Upper lobe of right lung (tissue), 1 donor: ENCODE measurements around the gene FAR1. TPM values are rescaled to one million over a fixed set of nuclear protein-coding genes. Genes with fewer than 3 reads are reported as not detected.

Experiments
- ATAC-seq: fragments of 200-7000 bp; cut with Tn5 transposase; one replicate; pipeline ENCODE4 v1.9.1; 2020; ENCODE audit warnings: mild to moderate bottlenecking, moderate library complexity
- DNase-seq: peaks from one replicate; pipeline ENCODE4 v3.0.0-alpha.2; 2020
- H3K27ac ChIP-seq: fragments of 200-600 bp; one replicate; pipeline ENCODE4 v1.8.0; 2022
- H3K27me3 ChIP-seq: fragments of 200-600 bp; one replicate; pipeline ENCODE4 v1.8.0; 2022; ENCODE audit warnings: mild to moderate bottlenecking
- H3K36me3 ChIP-seq: fragments of 200-600 bp; one replicate; pipeline ENCODE4 v1.8.0; 2022
- H3K4me1 ChIP-seq: fragments of 200-600 bp; one replicate; pipeline ENCODE4 v1.8.0; 2022
- H3K4me3 ChIP-seq: fragments of 200-600 bp; one replicate; pipeline ENCODE4 v1.8.0; 2022; ENCODE audit warnings: mild to moderate bottlenecking
- H3K9me3 ChIP-seq: fragments of 200-600 bp; one replicate; pipeline ENCODE4 v1.8.0; 2022
- CTCF ChIP-seq: fragments of 200-600 bp; IDR thresholded peaks from one replicate; pipeline ENCODE4 v1.8.0; 2022; ENCODE audit warnings: antibody characterized with exemption
- intact Hi-C: fragments of 100-400 bp; cut with DNase I; formaldehyde crosslinking; loops from one replicate; pipeline ENCODE4 v1.11.0; 2022
- total RNA-seq: library from RNA; stranded (reverse); fragmentation: NEBNext Ultra II Directional; extraction: Animal tissue kit (Norgen Biotek cat#: 25700); gene quantifications from one replicate; pipeline ENCODE4 v1.2.1, GENCODE V29; 2021
- donor health status: DM: no; HTN: yes; CAD: no; lungs with severe emphysema.

Gene FAR1
- total RNA-seq, 1 donor from 2014 or later: 59.7 TPM

GRCh38 chr11:13718394-13718793 is 49.9 kb downstream of the FAR1 start:
- no peak for TF ChIP-seq CTCF
- Histone ChIP-seq H3K27me3 (no peaks in the 10 kb centered on the region), H3K36me3 (peaks cover 58% of the 10 kb centered on the region), H3K9me3 (no peaks in the 10 kb centered on the region), H3K4me3 (no peak overlapping the region), H3K27ac (no peak overlapping the region), H3K4me1 (no peaks in the 10 kb centered on the region)
- DNase-seq (no peak), ATAC-seq (no peak)
- intact Hi-C loops: no loop called here

GRCh38 chr11:13720940-13721339 is 52.5 kb downstream of the FAR1 start:
- H3K27me3 ChIP-seq: no peaks in the 10 kb centered on the region
- no peak for TF ChIP-seq CTCF
- ATAC-seq: no peak

GRCh38 chr11:13721760-13722159 is 53.3 kb downstream of the FAR1 start:
- Histone ChIP-seq H3K4me1 (no peaks in the 10 kb centered on the region), H3K9me3 (no peaks in the 10 kb centered on the region), H3K36me3 (peaks cover 45% of the 10 kb centered on the region), H3K27me3 (no peaks in the 10 kb centered on the region), H3K27ac (no peak overlapping the region), H3K4me3 (no peak overlapping the region)
- TF ChIP-seq CTCF: no peak
- intact Hi-C loops: no loop called here
- ATAC-seq (no peak), DNase-seq (no peak)

More at GRCh38 chr11:13720940-13721339, 52.5 kb downstream of the FAR1 start:
- Histone ChIP-seq H3K36me3 (peaks cover 44% of the 10 kb centered on the region), H3K4me1 (no peaks in the 10 kb centered on the region), H3K4me3 (no peak overlapping the region), H3K27ac (no peak overlapping the region), H3K9me3 (no peaks in the 10 kb centered on the region)
- intact Hi-C loops: no loop called here
- no peak for DNase-seq

GRCh38 chr11:13726456-13726855 is 58.0 kb downstream of the FAR1 start:
- H3K4me3 ChIP-seq: no peak overlapping the region
- DNase-seq (no peak), ATAC-seq (no peak)
- H3K4me1 ChIP-seq: no peaks in the 10 kb centered on the region
- H3K36me3 ChIP-seq: peaks cover 69% of the 10 kb centered on the region
- no peak for TF ChIP-seq CTCF
- H3K27ac ChIP-seq: no peak overlapping the region
- intact Hi-C loops: no loop called here
- no peaks in the 10 kb centered on the region for H3K9me3 ChIP-seq
- no peaks in the 10 kb centered on the region for H3K27me3 ChIP-seq

- Histone ChIP-seq H3K36me3 (peaks cover 56% of the 10 kb centered on the region), H3K27ac (no peak overlapping the region), H3K9me3 (no peaks in the 10 kb centered on the region), H3K27me3 (no peaks in the 10 kb centered on the region), H3K4me1 (no peaks in the 10 kb centered on the region), H3K4me3 (no peak overlapping the region)
- ATAC-seq: no peak
- intact Hi-C loops: no loop called here
- no peak for TF ChIP-seq CTCF
- no peak for DNase-seq
Measured at GRCh38 chr11:13728076-13728475, 59.6 kb downstream of the FAR1 start.

- Histone ChIP-seq H3K27me3 (no peaks in the 10 kb centered on the region), H3K36me3 (peaks cover 13% of the 10 kb centered on the region), H3K4me3 (no peak overlapping the region), H3K9me3 (no peaks in the 10 kb centered on the region), H3K4me1 (no peaks in the 10 kb centered on the region), H3K27ac (no peak overlapping the region)
- TF ChIP-seq CTCF: no peak
- no peak for DNase-seq
- intact Hi-C loops: no loop called here
- no peak for ATAC-seq
Measured at GRCh38 chr11:13734530-13734929, 66.1 kb downstream of the FAR1 start.
